ENCODE data around the gene MAD1L1. TPM values are rescaled to one million over a fixed set of nuclear protein-coding genes. Genes with fewer than 3 reads are reported as not detected.

The MAD1L1 gene
- total and polyA plus RNA-seq, 8 donors: 21.4 to 58.8 (median 22.5) TPM

GRCh38 chr7:1845536-1846311, 387.0 kb downstream of the MAD1L1 start:
- Histone ChIP-seq H3K4me3 (no peak overlapping the region), H3K27me3 (no peaks in the 10 kb centered on the region), H3K4me1 (no peaks in the 10 kb centered on the region), H3K27ac (no peak overlapping the region), H3K9me3 (no peaks in the 10 kb centered on the region), H3K36me3 (peaks cover 0 to 33% of the 10 kb centered on the region in 2 donors)
- no peak for ATAC-seq
- intact Hi-C loops (cut with DNase I): no loop called here
- no peak for TF ChIP-seq CTCF (IDR thresholded peaks at IDR 0.05)
- DNase-seq: peak in 1 of 4 donors; percentile 73

- Histone ChIP-seq H3K4me3 (no peak overlapping the region), H3K27me3 (no peaks in the 10 kb centered on the region), H3K27ac (no peak overlapping the region), H3K4me1 (no peaks in the 10 kb centered on the region), H3K36me3 (peaks cover 0 to 33% of the 10 kb centered on the region in 2 donors), H3K9me3 (no peaks in the 10 kb centered on the region)
- TF ChIP-seq CTCF (IDR thresholded peaks at IDR 0.05): no peak
- intact Hi-C loops (cut with DNase I): no loop called here
- ATAC-seq: no peak
- DNase-seq: peak in 2 of 4 donors; percentile 29 to 59
Observed at GRCh38 chr7:1844951-1845390, 387.8 kb downstream of the MAD1L1 start.

GRCh38 chr7:1844336-1844950, 388.3 kb downstream of the MAD1L1 start:
- Histone ChIP-seq H3K27ac (no peak overlapping the region), H3K27me3 (no peaks in the 10 kb centered on the region), H3K36me3 (peaks cover 0 to 33% of the 10 kb centered on the region in 2 donors), H3K9me3 (no peaks in the 10 kb centered on the region), H3K4me1 (no peaks in the 10 kb centered on the region), H3K4me3 (no peak overlapping the region)
- DNase-seq (peak in 2 of 4 donors; percentile 28 to 74), ATAC-seq (no peak)
- intact Hi-C loops (cut with DNase I): no loop called here
- TF ChIP-seq CTCF (IDR thresholded peaks at IDR 0.05): no peak

- no peaks in the 10 kb centered on the region for H3K27me3 ChIP-seq
- H3K36me3 ChIP-seq: peaks cover 0 to 33% of the 10 kb centered on the region in 2 donors
- DNase-seq (no peak), ATAC-seq (no peak)
- H3K9me3 ChIP-seq: no peaks in the 10 kb centered on the region
- no peak overlapping the region for H3K27ac ChIP-seq
- H3K4me1 ChIP-seq: no peaks in the 10 kb centered on the region
- H3K4me3 ChIP-seq: no peak overlapping the region
- no peak for TF ChIP-seq CTCF (IDR thresholded peaks at IDR 0.05)
- intact Hi-C loops (cut with DNase I): no loop called here
Observed at GRCh38 chr7:1843921-1844335, 388.8 kb downstream of the MAD1L1 start.

- H3K4me3 ChIP-seq: no peak overlapping the region
- no peak overlapping the region for H3K27ac ChIP-seq
- TF ChIP-seq CTCF (IDR thresholded peaks at IDR 0.05): no peak
- DNase-seq (no peak), ATAC-seq (no peak)
- H3K4me1 ChIP-seq: no peaks in the 10 kb centered on the region
- H3K27me3 ChIP-seq: no peaks in the 10 kb centered on the region
- H3K9me3 ChIP-seq: no peaks in the 10 kb centered on the region
- peaks cover 0 to 33% of the 10 kb centered on the region in 2 donors for H3K36me3 ChIP-seq
- intact Hi-C loops (cut with DNase I): no loop called here
Observed at GRCh38 chr7:1843271-1843861, 389.4 kb downstream of the MAD1L1 start.

All from left lung (tissue), 10 donors.